Fibroblast of lung (primary cell): ENCODE results near the gene CPZ. TPM values are rescaled to one million over a fixed set of nuclear protein-coding genes. Genes with fewer than 3 reads are reported as not detected.

Experiments
- DNase-seq, 2 donors: peaks; one replicate each; pipeline versions ENCODE4 v3.0.0 to v3.0.0-alpha.2; 2010; ENCODE audit warnings: low read depth in 2 of 2
- H2AFZ ChIP-seq: 2 replicates; pipeline ENCODE4 v1.5.1; 2012; ENCODE audit warnings: low read length, control low read depth, inconsistent platforms
- H3K27ac ChIP-seq: 2 replicates; pipeline ENCODE4 v1.5.1; 2011; ENCODE audit warnings: low read length, control low read depth; ENCODE audit not compliant: insufficient read depth
- H3K27me3 ChIP-seq: 2 replicates; pipeline ENCODE4 v1.5.1; 2011; ENCODE audit warnings: mild to moderate bottlenecking, low read length; ENCODE audit not compliant: control insufficient read depth, insufficient read depth
- H3K36me3 ChIP-seq: 2 replicates; pipeline ENCODE4 v1.5.1; 2011; ENCODE audit warnings: low read length; ENCODE audit not compliant: control insufficient read depth, insufficient read depth
- H3K4me1 ChIP-seq: 2 replicates; pipeline ENCODE4 v1.5.1; 2011; ENCODE audit warnings: low read length; ENCODE audit not compliant: control insufficient read depth, insufficient read depth; ENCODE audit errors: extremely low read depth
- H3K4me2 ChIP-seq: 2 replicates; pipeline ENCODE4 v1.5.1; 2011; ENCODE audit warnings: low read length, control low read depth; ENCODE audit not compliant: insufficient read depth; ENCODE audit errors: extremely low read depth
- H3K4me3 ChIP-seq, 4 experiments: fragments of 200-600 bp in 1 of 4; sonication (generic) in 1 of 4; replicated peaks in 1 of 4; 2 replicates each; pipeline ENCODE4 v1.5.1; 2011 to 2016; ENCODE audit warnings: low read length in 4 of 4, low read depth in 3 of 4, mild to moderate bottlenecking in 3 of 4, control low read depth in 2 of 4, inconsistent platforms in 1 of 4, mixed read lengths in 1 of 4; ENCODE audit not compliant: insufficient read depth in 1 of 4; ENCODE audit errors: control extremely low read depth in 1 of 4
- H3K79me2 ChIP-seq: 2 replicates; pipeline ENCODE4 v1.5.1; 2012; ENCODE audit warnings: mild to moderate bottlenecking, low read length, inconsistent platforms; ENCODE audit not compliant: control insufficient read depth, insufficient read depth
- H3K9ac ChIP-seq: 2 replicates; pipeline ENCODE4 v1.5.1; 2011; ENCODE audit warnings: mild to moderate bottlenecking, low read length, control low read depth; ENCODE audit not compliant: insufficient read depth
- H3K9me3 ChIP-seq: 2 replicates; pipeline ENCODE4 v1.5.1; 2012; ENCODE audit warnings: low read depth, low read length; ENCODE audit not compliant: control insufficient read depth, insufficient read depth
- H4K20me1 ChIP-seq: 2 replicates; pipeline ENCODE4 v1.5.1; 2011; ENCODE audit warnings: low read length; ENCODE audit not compliant: control insufficient read depth, insufficient read depth; ENCODE audit errors: extremely low read depth
- EZH2 ChIP-seq: IDR thresholded peaks from 2 replicates; pipeline ENCODE4 v1.5.1; 2012; ENCODE audit warnings: low read length, control low read depth, mild to moderate bottlenecking; ENCODE audit errors: missing control alignments
- polyA plus RNA-seq, 2 donors: library from polyadenylated mRNA; depleted of rRNA in 1 of 2; stranded (reverse) in 1 of 2; unstranded in 1 of 2; fragments of >200 nt; gene quantifications; 2 replicates each; pipeline ENCODE4 v1.2.1, GENCODE V29; 2011 to 2012; ENCODE audit warnings: missing spikeins in 1 of 2
- total RNA-seq: library from RNA; depleted of rRNA; stranded (reverse); fragments of >200 nt; gene quantifications from 2 replicates; pipeline ENCODE4 v1.2.1, GENCODE V29; 2014
- TF ChIP-seq, protein P1 (sequence below), 2 donors: IDR thresholded peaks in 1 of 2; conservative IDR thresholded peaks in 1 of 2; 1 replicate in 1 of 2; 2 replicates in 1 of 2; pipeline ENCODE4 v1.5.1; 2011 to 2012; ENCODE audit warnings: low read length in 2 of 2, control low read depth in 1 of 2, inconsistent platforms in 1 of 2, low read depth in 1 of 2, mild to moderate bottlenecking in 1 of 2

Gene CPZ
- total and polyA plus RNA-seq, 2 donors (not counting 1 experiment from before 2014, with no cell fraction given), result 7.1 to 24.4 TPM

GRCh38 chr4:8664976-8665375, 72.4 kb downstream of the CPZ start:
- H3K9ac ChIP-seq, result no peak overlapping the region
- no peak overlapping the region for H3K4me3 ChIP-seq
- no peaks in the 10 kb centered on the region for H4K20me1 ChIP-seq
- H3K9me3 ChIP-seq, result no peaks in the 10 kb centered on the region
- DNase-seq, result no peak
- no peak overlapping the region for H2AFZ ChIP-seq
- H3K79me2 ChIP-seq, result no peaks in the 10 kb centered on the region
- TF ChIP-seq EZH2, result no peak
- TF ChIP-seq, protein P1, sequence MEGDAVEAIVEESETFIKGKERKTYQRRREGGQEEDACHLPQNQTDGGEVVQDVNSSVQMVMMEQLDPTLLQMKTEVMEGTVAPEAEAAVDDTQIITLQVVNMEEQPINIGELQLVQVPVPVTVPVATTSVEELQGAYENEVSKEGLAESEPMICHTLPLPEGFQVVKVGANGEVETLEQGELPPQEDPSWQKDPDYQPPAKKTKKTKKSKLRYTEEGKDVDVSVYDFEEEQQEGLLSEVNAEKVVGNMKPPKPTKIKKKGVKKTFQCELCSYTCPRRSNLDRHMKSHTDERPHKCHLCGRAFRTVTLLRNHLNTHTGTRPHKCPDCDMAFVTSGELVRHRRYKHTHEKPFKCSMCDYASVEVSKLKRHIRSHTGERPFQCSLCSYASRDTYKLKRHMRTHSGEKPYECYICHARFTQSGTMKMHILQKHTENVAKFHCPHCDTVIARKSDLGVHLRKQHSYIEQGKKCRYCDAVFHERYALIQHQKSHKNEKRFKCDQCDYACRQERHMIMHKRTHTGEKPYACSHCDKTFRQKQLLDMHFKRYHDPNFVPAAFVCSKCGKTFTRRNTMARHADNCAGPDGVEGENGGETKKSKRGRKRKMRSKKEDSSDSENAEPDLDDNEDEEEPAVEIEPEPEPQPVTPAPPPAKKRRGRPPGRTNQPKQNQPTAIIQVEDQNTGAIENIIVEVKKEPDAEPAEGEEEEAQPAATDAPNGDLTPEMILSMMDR (conservative IDR thresholded peaks at IDR 0.05 in 1 of 2, IDR thresholded peaks at IDR 0.05 in 1 of 2; ENCODE audit: low read depth in 1 of 2, low read length in 2 of 2), result no peak
- H3K36me3 ChIP-seq, result no peaks in the 10 kb centered on the region
- no peak overlapping the region for H3K4me2 ChIP-seq
- H3K4me1 ChIP-seq, result no peaks in the 10 kb centered on the region
- no peaks in the 10 kb centered on the region for H3K27me3 ChIP-seq
- H3K27ac ChIP-seq, result no peak overlapping the region

GRCh38 chr4:8665406-8666360, 73.1 kb downstream of the CPZ start:
- Histone ChIP-seq H3K4me2 (no peak overlapping the region), H3K4me1 (no peaks in the 10 kb centered on the region), H2AFZ (no peak overlapping the region), H3K36me3 (no peaks in the 10 kb centered on the region), H3K27me3 (no peaks in the 10 kb centered on the region), H3K9ac (no peak overlapping the region), H3K27ac (no peak overlapping the region), H3K4me3 (no peak overlapping the region), H3K9me3 (no peaks in the 10 kb centered on the region), H4K20me1 (no peaks in the 10 kb centered on the region), H3K79me2 (no peaks in the 10 kb centered on the region)
- TF ChIP-seq EZH2, result no peak
- peak in 1 of 2 donors; percentile 1 for DNase-seq

DNA sequence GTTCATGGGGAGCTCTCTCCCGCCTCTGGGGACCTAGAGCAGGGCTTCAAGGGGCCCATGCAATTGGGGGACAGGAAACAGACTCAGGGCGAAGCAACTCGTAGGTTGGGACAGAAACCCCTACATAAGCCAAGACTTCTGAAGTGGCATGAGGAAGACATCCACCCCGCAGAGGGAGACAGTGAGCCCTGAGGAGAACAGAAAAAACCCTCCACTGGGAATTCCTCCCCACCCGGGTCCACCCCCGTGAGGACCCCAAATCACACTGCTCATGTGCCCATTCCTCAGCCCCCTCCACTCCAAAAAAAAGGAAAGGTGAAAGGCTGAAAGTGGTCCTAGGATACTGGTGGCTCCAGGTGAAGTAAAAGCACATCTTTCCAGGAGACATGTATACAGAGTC, 74.0 kb downstream of the CPZ start:
- no peak for DNase-seq
- Histone ChIP-seq H3K9me3 (no peaks in the 10 kb centered on the region), H2AFZ (no peak overlapping the region), H4K20me1 (no peaks in the 10 kb centered on the region), H3K4me1 (no peaks in the 10 kb centered on the region), H3K36me3 (no peaks in the 10 kb centered on the region), H3K27me3 (no peaks in the 10 kb centered on the region), H3K4me2 (no peak overlapping the region), H3K79me2 (no peaks in the 10 kb centered on the region), H3K4me3 (no peak overlapping the region), H3K27ac (no peak overlapping the region), H3K9ac (no peak overlapping the region)
- TF ChIP-seq, protein P1 (conservative IDR thresholded peaks at IDR 0.05 in 1 of 2, IDR thresholded peaks at IDR 0.05 in 1 of 2; ENCODE audit: low read depth in 1 of 2, low read length in 2 of 2), result no peak
- TF ChIP-seq EZH2, result no peak

Other genes starting within 250 kb of the CPZ start
- 21.6 and 23.8 TPM in 2 replicates for gene ACOX3, start 152.0 kb upstream of the CPZ start, total RNA-seq
- gene ACOX3, start 152.0 kb upstream of the CPZ start, polyA plus RNA-seq, result 6.8 and 8.3 TPM in 2 replicates
- gene TRMT44, start 152.0 kb upstream of the CPZ start, total RNA-seq, result 12.8 and 14.0 TPM in 2 replicates
- 5.5 and 6.5 TPM in 2 replicates for gene TRMT44, start 152.0 kb upstream of the CPZ start, polyA plus RNA-seq
- 0.33 and 1.0 TPM in 2 replicates for gene GPR78, start 12.4 kb upstream of the CPZ start, total RNA-seq
- 0.20 TPM in 1 of 2 replicates, not detected in the other for gene GPR78, start 12.4 kb upstream of the CPZ start, polyA plus RNA-seq